ENCODE results near the gene LMNB1.
A peak's percentile ranks its signal among the peaks of the same experiment; 100 is the strongest.
"Not testable (repeated sequence)": the region's sequence is repeated elsewhere in the genome, so short reads cannot be mapped to it uniquely, and the experiment has no call there.

Gene LMNB1

DNA sequence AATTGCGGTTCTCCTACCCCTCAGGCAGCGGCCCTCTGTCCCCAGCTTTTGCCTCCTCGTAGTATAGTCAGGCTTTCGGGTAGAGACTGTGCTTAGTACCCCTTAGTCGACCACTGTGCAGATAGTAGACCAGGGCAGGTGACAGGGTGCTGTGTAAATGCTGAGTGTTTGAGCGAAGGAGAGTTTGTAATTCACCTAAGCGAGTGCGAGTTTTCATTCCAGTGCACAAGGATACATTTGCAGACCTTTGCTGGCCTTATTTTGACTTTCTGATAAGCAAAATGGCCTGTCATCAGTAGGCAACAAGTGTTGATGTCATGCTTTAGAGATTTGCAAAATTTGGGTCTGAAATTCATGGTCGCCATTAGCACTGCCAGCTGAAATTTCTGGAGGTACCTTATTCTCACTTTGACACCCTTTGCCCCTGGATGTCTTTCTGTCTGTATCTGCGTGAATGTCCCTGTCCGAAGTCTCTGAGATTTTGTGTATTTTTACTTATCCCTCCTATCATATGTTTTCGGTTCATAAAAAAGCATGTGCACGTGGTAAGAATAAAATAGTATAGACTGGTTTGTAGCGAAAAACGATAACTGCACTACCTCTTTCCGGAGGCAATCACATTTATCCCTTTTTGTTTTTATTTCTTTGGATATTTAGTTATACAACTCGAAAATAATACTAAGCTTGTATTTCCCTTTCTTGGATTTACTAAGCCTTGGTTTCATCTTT is 1.9 kb downstream of the LMNB1 start:
- DNase-seq: peak; percentile 1

DNA sequence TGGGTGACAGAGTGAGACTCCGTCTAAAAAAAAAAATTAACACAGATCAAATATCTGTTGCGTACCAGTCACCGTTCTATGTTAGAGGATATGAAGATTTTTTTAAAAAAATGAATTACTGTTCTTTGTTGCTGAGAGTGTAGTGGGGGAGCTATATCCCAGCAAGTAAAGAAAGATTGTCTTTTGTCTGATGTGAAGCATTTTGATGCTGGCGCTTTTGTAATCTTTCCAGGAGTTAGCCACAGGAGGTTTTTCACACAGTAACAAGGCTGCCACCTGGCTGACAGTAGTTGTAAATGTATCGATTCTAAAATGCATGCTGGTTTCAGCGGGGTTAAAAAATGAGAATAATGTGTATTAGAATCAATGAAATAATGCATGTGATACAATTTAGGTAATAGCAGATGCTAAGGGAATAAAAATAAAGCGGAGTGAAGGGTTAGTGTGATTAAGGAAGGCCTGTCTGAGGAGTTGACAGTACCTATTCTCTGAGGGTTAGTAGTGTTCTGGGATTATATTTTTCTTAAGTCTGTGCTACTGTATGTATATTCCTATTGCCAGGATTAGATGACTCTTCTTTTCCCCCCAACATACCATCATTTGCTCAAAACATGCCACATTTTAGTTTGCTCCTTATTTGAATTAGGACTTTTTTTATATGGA is 3.4 kb downstream of the LMNB1 start:
- peak; percentile 78 for DNase-seq

DNA sequence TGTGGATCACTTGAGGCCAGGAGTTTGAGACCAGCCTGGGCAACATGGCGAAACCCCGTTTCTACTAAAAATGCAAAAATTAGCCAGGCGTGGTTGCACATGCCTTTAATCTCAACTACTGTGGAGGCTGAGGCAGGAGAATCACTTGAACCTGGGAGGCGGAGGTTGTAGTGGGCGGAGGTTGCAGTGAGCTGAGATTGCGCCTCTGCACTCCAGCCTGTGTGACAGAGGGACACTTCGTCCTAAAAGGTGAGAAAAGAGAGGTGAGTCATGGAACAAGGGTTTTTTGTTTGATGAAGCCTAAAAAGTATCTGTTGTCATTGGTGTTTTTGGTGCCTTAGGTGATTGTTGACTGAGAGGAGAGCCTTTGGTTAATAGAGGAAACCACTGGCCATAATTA is 11.5 kb downstream of the LMNB1 start:
- not testable (repeated sequence) for DNase-seq

DNA sequence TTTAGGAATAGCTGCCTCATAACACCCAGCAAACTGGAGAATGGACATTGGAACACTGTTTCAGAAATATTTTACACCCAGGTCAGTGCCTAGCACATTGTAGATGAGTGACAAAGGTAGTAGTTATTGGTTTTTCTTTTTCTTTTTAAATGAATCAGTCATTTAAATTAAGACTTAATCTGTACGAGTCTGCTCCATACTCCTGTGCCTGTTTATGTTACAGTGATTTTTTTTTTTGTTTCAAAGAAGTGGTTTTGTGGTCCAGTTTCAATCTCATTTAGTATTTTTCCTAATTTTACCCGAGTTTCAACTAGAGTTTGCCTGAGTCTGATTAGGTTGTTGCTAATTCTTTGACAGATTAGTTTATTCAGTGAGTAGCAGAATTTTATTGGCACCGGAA is 16.2 kb downstream of the LMNB1 start:
- DNase-seq: no peak

DNA sequence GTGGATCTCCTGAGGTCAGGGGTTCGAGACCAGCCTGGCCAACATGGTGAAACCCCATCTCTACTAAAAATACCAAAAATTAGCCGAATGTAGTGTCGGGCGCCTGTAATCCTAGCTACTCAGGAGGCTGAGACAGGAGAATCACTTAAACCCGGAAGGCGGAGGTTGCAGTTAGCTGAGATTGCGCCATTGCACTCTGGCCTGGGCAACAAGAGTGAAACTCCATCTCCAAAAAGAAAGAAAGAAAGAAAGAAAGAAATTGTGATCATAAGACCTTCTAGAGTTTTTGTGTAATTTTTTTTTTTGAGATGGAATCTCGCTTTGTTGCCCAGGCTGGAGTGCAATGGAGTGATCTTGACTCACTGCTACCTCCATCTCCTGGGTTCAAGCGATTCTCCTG is 16.7 kb downstream of the LMNB1 start:
- not testable (repeated sequence) for DNase-seq

DNA sequence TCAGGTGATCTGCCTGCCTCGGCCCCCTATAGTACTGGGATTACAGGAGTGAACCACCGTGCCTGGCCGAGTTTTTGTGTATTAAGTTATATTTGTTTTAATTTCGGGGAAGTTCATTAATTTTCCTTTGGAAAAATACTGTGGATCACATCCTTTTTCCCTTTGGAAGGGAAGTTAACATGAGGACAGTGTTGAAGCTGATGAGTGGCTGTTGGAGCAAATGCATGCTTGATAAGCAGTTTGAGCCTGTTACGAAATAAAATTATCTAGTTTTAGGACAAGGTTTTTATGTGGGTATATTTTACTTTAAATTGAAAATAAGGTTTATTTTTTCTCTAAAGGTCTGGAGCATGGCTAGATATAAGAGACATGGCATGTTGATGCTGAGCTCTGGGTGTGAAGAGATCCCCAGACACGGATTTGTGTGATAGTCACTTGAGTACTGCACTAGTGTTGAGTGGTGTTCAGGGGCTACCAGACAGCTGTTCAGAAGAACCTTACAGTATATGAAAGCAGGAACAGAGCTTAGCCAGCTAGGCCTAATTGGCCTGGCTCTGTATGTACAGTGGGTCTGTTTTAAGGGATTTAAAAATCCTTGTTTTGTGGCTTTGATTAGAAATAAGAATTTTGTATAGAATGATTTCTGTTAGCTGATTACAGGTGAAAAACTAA is 17.4 kb downstream of the LMNB1 start:
- DNase-seq: no peak

DNA sequence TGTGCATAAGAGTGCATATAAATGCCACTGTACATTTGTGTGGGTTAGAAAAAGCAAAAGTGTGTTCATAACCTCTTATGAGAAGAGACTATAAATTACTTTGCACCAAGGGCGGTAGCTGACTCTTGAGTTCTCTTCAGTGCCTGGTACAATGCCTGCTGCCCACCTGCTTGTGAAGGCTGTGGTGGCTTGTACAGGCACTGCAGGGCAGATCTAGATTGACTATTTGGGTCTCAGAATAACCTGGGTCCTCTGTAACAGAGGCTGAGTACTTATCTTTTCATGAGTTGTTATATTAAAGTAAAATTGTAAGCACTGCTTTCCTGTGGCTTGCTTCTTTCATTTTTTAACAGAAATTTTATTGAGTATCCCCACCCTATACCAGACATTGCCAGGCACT is 22.8 kb downstream of the LMNB1 start:
- no peak for DNase-seq

DNA sequence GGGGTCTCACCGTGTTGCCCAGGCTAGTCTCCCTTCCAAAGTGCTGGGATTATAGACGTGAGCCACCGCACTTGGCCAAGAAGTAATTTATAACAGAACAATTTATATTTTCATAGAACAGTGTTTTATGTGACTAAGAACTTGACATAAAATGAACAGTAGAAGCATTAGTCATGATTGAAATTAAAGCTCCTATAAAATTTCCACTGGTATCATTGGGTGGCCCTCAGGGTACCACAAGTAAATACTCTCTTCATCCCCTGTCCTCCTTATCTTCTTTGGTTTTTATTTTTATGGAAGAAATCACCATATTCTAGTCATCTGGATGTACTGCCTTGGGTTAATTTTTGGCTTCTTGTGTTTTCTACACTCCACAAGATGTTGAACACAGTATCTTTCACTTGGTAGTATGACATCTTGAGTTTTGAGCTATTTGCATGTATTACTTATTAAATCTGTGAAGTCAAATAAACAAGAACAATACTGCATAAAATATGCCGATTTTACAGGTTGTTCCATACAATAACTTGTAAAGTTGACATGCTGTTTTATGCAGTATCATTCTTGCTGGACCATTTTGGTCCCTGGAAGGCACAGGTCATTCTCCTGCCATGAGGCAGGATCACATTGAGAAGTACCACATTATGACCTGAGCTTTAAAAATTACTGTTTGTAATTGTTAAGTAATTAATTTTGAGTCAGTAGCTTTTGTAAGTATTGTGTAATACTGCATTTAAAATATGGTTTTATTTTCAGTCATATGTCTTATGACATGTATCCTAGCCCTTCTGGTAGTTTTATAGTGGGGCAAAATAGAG is 24.4 kb downstream of the LMNB1 start:
- DNase-seq: no peak

DNA sequence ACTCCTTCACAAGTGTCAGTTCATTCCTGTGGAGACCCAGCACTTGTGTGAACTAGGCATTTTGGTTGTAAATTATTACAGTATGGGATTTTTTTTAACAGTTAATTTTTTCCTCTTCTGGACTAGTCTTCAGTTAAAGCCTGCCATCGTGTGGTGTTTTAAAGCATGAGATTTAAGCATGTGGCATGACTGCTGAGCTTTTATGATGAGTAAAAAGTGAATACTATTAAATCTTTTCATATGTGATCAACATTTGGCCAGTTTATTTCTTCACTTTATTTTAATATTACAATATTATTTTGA is 25.0 kb downstream of the LMNB1 start:
- DNase-seq: peak; percentile 67

DNA sequence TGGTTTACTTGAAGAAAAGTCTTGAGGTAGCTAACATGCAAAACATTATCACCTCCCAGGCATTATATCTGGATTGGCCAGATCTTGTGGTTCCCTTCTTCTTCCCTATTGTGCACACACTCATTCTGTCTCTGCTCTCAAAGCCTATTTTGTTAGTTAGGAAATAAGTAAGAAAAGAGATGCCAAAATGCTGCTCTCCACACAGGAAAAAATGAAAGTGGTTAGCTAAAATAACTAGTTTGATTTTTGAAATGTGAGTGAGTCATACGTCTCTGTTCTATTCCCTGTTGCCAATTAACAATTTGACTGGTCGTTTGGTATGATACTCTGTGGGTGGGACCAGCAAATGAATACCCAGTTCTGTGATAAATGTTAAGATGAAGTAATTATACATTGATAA is 28.1 kb downstream of the LMNB1 start:
- peak; percentile 73 for DNase-seq

DNA sequence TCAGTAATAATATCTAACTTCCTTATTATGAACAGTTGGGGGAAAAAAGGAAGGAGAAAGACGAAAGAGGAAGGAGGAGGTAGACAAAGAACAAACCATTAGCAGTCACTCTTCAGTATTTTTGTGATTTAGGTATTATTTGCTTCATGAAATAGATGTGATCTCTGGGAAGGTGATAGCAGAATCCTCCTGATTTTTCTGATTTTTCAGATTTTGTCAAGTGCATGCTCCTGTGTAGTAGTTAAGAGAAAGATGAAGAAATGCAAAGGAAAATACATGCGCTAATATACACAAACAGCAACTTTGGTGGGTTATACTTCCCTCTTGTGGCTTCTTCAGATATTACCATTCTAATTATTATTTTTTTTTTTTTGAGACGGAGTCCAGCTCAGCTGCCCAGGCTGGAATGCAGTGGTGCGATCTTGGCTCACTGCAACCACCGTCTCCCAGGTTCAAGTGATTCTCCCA is 31.6 kb downstream of the LMNB1 start:
- DNase-seq: peak; percentile 45

DNA sequence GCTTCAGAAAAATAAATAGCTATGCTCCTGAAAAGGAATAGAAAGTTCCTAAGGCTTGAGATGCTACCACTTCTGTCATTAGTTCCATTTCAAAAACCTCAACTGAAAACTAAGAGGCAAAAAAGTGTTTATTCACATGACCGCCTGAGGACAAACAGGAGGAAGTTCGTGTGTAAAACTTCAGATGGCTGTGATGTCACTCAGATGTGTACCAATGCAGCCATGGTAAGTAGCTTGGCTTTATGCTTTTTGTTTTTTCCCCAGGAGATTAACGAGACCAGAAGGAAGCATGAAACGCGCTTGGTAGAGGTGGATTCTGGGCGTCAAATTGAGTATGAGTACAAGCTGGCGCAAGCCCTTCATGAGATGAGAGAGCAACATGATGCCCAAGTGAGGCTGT is 33.0 kb downstream of the LMNB1 start:
- DNase-seq: no peak

DNA sequence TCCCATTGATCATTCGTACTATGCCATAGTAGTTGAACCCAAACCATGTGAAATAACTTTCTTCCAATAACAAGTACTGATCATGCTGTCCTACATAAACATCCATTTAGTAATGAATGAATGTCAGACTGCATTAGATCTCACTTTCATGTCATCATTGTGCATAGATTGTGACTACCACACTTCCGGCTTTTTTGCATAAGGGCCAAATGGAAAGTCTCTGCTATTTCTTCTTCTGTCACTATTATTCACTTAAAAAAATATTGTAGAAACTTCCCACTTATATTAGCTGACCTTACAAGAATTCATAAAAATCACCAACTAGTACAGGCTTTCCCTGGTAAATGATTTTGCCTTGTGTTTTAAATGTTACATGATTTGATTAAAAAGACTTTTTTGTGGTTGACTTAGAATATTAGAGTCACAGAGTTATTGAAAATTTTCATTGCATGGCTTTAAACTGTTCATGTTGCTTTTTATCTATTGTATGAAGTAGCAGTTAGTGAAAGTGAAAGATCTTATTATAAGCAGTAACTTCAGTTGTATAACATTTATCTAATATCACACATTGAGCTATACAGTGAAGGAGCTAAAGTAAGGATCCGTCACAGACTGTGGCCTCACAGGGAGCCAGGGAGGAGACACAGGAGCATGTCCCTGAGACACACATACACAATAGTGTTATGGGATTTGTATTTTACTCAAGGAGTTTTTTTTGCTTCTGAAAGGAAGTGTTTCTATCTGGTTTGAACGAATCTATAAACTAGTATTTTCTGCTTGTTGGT is 33.9 kb downstream of the LMNB1 start:
- no peak for DNase-seq

DNA sequence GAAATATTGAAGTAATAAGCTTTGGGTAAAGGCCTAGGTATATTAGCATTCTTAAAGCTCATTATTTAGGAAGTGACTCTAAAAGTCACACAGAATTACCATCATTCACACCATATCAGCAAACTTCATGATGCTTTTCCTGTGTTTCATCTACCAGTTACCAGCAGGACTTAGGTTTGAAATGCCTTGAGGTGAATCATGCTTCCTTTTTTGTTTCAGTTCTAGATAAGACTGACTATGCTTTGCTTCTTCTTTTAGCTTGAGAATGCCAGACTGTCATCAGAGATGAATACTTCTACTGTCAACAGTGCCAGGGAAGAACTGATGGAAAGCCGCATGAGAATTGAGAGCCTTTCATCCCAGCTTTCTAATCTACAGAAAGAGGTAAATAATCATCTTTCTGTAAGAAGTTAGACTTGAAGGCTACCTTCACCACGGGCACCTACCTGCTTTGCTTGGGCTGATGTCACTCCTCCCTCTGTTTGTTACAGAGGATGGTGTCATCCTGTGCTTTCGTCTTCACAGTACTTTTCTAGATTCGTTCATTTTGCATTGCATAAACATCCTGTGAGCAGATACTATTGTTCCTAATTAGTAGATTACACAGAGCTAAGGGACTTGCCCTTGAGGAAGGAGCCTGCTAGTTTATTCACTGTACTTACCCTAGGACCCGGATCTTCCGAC is 34.7 kb downstream of the LMNB1 start:
- peak; percentile 29 for DNase-seq

DNA sequence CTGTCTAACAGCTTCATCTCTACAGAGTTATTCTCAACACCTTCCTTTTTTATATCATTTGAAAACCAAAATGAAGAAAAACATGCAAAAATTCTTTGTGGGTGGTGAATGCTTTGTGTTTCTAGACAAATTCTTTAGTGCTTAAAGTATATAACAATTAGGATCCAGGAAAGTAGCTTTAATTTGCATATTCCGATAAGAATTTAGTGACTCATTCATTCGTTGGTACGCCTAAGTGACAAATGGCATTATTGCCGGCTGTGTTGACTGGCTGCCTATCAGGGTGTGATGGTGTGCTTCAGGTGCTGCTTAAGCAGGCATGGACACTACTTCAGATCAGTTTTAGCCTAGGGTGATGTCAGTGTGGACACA is 35.2 kb downstream of the LMNB1 start:
- no peak for DNase-seq

DNA sequence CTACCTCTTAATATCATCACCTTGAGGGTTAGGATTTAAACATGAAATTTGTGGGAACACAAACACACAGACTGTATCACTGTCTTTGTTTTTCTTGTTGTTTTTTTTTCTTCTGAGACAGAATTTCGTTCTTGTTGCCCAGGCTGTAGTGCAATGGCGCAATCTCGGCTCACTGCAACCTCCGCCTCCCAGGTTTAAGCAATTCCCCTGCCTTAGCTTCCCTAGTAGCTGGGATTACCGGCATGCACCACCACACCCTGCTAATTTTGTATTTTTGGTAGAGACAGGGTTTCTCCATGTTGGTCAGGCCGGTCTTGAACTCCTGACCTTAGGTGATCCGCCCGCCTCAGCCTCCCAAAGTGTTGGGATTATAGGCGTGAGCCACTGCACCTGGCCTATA is 36.9 kb downstream of the LMNB1 start:
- not testable (repeated sequence) for DNase-seq

DNA sequence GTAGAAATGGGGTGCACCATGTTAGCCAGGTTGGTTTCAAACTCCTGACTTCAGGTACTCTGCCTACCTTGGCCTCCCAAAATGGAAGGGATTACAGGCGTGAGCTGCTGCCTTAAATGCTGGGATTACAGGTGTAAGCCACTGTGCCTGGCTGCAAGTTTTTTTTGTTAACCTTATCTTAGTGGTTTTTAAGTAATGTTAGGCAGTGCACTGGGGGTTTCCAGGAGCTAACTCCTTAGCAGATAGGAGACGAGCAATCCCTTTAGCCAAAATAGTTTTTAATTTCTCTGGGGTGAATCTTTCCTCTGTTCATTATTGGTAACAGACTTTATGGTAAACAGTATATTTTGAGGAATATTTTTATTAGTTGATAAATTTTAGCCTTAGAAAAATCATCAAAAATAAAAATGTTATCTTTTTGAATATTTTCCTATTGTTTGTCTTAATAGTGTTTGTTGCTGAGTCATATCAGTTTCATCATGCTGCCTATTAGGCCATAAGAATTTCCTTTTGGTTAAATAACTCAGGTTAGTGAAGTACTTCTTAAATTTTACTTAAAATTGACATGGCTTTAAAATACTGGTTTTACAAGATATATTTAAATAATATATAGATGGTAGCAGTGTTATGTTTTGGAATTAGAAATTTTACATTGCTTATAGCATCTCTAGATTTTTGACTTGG is 37.9 kb downstream of the LMNB1 start:
- peak; percentile 19 for DNase-seq

DNA sequence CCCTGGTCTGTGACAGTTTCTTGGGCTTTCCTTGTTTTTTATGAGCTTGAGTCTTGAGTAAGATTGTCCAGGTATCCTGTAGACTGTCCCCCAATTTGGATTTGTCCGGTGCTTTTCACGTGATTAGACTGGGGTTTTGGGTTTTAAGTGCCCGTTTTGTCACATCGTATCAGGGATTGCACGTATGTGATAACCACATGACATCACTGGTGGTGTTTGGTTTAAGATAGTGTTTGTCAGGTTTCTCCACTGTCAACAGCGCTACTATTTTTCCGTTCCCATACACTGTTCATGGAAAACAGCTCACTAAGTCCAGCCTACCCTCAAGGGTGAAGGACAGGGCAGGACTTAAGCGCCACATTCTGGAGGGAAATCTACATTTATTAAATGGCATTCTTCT is 39.7 kb downstream of the LMNB1 start:
- DNase-seq: no peak

DNA sequence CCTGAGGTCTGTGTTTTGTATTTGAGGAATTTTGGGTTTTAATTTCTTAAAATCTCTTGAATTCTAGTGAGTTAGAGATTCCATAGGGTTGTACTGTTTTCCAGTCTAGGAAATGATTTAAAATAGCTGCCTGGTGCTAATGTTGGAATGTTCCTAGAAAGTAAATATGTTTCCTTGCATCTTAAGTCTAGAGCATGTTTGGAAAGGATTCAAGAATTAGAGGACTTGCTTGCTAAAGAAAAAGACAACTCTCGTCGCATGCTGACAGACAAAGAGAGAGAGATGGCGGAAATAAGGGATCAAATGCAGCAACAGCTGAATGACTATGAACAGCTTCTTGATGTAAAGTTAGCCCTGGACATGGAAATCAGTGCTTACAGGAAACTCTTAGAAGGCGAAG is 41.8 kb downstream of the LMNB1 start:
- peak; percentile 13 for DNase-seq

DNA sequence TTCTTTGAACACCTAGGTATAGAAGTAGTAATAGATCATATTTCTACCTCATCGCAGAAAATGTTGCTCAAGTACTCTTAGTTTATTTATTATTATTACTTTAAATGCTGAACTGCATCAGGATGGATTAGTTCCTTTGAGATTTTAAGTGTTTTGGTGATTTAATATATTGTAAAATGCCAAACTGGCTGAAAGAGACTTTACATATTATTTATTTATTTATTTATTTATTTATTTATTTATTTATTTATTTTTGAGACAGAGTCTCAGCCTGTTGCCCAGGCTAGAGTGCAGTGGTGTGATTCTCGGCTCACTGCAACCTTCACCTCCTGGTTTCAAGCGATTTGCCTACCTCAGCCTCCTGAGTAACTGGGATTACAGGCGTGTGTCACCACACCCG is 42.3 kb downstream of the LMNB1 start:
- DNase-seq: no peak

DNA sequence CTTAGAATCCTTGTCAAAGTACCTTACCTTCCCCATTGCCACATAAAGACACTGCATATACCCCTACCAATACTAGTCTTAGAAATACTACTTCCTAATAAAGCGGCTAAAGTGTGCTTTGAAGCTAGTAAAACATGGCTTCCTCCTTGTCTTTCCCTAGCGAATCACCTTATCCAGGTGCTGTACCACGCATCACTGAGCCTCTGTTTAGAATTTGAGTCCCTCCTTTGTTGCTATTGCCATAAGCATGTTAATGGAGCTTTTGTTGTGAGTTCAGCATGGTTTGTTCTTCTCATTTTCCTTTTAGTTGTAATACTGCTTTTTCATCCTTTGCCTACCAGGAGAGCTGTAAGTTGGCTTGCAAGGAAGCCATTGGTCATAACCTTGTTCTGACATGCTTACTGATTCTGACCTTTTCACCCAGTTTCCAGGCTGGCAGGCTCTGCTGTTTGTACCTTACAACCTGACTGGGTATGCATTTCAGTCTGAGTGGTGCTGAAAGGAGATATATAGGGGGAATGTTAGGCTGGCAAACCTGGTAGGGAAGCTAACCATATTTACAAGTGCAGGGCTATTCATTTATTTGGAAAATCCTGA is 49.8 kb downstream of the LMNB1 start:
- DNase-seq: no peak
